SK-N-DZ (cell line): ENCODE measurements around the gene PAPPA.

Experiments
- DNase-seq: peaks from one replicate; pipeline ENCODE4 v3.0.0-alpha.2; 2015; ENCODE audit warnings: low spot score

The PAPPA gene

GRCh38 chr9:116416421-116416820 is 262.8 kb downstream of the PAPPA start:
- DNase-seq, result no peak

- no peak for DNase-seq
Measured at GRCh38 chr9:116417464-116417863, 263.9 kb downstream of the PAPPA start.

- DNase-seq, result no peak
Measured at GRCh38 chr9:116419181-116419580, 265.6 kb downstream of the PAPPA start.

- DNase-seq, result no peak
Measured at GRCh38 chr9:116420993-116421538, 267.5 kb downstream of the PAPPA start.

GRCh38 chr9:116422119-116422979 is 268.8 kb downstream of the PAPPA start:
- no peak for DNase-seq

GRCh38 chr9:116423149-116423548 is 269.6 kb downstream of the PAPPA start:
- no peak for DNase-seq

GRCh38 chr9:116425244-116425643 is 271.7 kb downstream of the PAPPA start:
- DNase-seq, result no peak

GRCh38 chr9:116430849-116431248 is 277.3 kb downstream of the PAPPA start:
- DNase-seq, result no peak

- no peak for DNase-seq
Measured at GRCh38 chr9:116432051-116432450, 278.5 kb downstream of the PAPPA start.

- DNase-seq, result no peak
Measured at GRCh38 chr9:116434314-116434713, 280.7 kb downstream of the PAPPA start.

GRCh38 chr9:116435706-116436105 is 282.1 kb downstream of the PAPPA start:
- no peak for DNase-seq

- DNase-seq, result no peak
Measured at GRCh38 chr9:116436121-116436520, 282.5 kb downstream of the PAPPA start.

- no peak for DNase-seq
Measured at GRCh38 chr9:116437411-116438370, 284.1 kb downstream of the PAPPA start.

GRCh38 chr9:116442528-116442927 is 288.9 kb downstream of the PAPPA start:
- no peak for DNase-seq

- no peak for DNase-seq
Measured at GRCh38 chr9:116447934-116448333, 294.3 kb downstream of the PAPPA start.

GRCh38 chr9:116448431-116448830 is 294.8 kb downstream of the PAPPA start:
- DNase-seq, result no peak

GRCh38 chr9:116449949-116450348 is 296.4 kb downstream of the PAPPA start:
- DNase-seq, result no peak

GRCh38 chr9:116450378-116451139 is 297.0 kb downstream of the PAPPA start:
- DNase-seq, result no peak

GRCh38 chr9:116451500-116452115 is 298.0 kb downstream of the PAPPA start:
- DNase-seq, result no peak
